Measurements from ENCODE around the gene KCNJ10.
"Not testable (repeated sequence)": the region's sequence is repeated elsewhere in the genome, so short reads cannot be mapped to it uniquely, and the experiment has no call there.

The KCNJ10 gene

DNA sequence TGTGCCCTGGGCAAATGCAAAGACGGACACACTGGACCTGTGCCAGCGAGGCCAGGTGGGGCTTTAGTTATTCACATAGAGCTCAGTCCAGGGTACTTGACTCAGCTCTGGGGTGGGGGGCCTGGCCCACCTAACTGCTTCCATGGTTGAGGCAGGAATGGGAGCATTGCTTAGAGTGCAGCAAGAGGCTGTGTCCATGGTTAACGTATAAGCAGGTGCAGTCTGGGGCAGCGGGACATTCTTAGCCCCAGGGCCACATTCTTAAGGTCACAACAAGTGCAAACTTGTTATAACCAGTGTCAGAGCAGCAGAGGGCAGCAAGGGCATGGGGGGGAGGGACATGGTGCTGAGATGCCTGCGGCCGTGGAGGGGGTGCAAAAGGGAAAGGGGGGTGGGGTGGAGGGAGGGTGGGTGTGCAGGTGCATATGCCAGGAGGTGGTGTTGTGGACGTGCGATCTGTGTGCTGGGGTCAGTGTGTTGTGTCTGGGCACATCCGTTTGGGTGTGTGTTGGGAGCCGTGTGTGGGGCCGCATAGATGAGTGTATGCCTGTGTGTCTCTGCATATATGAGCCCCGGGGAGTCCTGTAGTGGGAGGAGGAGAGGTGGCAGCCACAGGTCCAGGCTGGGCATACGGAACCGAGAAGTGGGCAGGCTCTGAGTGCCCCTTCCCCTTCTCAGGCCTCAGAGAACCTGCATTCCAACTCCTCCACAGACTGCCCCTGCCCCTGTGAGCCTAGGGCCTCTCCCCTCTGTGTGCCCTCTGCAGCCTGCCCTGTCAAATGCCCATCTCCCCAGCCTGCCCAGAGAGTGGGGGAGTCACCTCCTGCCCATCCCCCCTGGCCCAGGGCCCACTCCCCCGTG is 8.4 kb downstream of the KCNJ10 start:
- DNase-seq (ENCODE audit: low read depth), result no peak

GRCh38 chr1:160058087-160058486 is 11.9 kb downstream of the KCNJ10 start:
- no peak for DNase-seq (ENCODE audit: low read depth)

- DNase-seq (ENCODE audit: low read depth), result no peak
Measured at GRCh38 chr1:160056648-160057169, 13.3 kb downstream of the KCNJ10 start.

DNA sequence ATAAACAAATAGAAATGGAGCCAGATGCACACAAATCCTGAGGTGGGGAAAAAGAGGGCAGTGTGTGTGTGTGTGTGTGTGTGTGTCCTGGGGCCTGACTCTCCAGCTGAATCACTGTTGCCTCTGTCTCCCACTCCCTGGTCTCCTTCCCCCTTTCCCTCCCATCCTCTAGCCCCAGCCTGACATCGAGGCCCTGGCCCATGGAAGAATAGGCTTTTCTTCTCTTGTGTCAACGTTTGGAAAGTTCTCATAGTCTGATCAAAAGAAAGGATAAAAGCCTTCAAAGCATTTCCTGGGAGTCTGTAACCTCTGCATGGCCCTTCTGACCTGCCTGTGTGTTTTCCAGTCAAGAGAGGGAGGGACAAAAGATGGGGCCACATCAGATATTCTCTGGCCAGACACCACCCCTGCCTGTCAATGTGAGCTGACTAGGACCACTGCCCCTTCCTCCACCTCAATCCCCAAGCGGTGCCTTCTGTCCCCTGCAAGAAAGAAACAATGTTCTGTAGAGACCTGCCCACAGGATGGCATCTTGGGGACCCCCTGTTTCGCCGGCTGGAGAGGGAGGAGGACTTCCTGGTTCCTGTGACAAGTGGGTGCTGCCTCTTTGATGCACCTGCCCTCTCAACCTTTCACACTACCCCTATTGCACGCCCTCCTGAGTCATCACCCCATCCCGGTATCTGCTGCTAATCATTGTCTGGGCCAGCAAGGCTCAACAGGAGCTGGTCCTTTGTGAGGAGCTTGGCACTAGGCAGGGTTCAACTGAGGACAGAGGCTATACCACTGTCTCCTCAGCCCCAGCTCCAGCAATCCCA is 16.2 kb downstream of the KCNJ10 start:
- no peak for DNase-seq (ENCODE audit: low read depth)

DNA sequence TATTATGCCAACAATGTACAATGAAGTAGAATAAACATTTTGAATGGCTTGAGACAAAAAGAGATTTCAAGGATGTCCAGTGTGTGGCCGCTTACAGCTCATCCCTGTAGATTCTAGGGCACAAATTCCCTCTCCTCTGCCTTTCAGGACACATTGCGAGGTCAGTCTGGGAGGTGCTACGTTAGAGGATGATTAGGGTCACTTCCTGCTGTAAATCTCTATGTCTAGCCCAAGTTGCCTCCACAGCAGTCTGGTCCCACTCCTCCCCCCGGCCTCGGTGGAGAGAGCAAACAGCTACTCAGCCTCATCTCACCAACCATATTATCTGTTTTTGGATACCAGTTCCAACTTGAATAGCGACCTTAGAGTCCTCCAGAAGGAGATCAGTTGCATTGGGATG is 17.0 kb downstream of the KCNJ10 start:
- DNase-seq (ENCODE audit: low read depth), result no peak

DNA sequence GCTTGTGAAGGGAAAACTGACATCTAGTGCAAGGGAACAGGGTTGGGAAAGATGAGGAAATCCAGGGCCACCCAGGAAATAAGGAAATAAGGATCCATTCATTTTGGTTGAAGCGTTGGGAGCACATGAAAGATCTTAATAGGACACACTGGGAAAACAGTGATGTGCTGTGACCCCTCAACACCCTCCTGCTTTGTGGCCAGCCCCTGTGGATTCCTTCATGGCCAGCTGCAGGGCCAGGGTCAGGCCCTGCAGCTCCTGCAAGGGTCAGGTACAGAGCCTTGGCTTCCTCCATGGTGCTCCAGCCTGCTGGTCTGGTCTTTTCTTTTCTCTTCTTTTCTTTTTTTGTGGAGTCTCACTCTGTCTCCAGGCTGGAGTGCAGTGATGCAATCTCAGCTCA is 19.3 kb downstream of the KCNJ10 start:
- DNase-seq (ENCODE audit: low read depth), result no peak

DNA sequence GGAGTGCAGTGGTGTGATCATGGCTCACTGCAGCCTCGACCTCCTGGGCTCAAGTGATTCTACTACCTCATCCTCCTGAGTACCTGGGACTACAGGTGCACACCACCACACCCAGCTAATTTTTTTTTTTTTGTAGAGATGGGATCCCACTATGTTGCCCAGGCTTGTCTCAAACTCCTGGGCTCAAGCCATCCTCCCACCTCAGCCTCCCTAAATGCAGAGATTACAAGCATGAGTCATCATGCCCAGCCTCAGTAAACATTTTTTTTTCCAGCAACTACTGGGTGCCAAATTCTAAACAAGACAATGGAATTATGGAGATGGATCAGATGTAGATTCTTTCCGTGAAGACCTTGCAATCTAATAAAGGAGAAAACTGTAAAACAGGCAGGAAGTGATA is 19.8 kb downstream of the KCNJ10 start:
- DNase-seq (ENCODE audit: low read depth), result not testable (repeated sequence)

- no peak for DNase-seq (ENCODE audit: low read depth)
Measured at GRCh38 chr1:160049101-160049500, 20.9 kb downstream of the KCNJ10 start.

- no peak for DNase-seq (ENCODE audit: low read depth)
Measured at GRCh38 chr1:160048335-160048734, 21.6 kb downstream of the KCNJ10 start.

DNA sequence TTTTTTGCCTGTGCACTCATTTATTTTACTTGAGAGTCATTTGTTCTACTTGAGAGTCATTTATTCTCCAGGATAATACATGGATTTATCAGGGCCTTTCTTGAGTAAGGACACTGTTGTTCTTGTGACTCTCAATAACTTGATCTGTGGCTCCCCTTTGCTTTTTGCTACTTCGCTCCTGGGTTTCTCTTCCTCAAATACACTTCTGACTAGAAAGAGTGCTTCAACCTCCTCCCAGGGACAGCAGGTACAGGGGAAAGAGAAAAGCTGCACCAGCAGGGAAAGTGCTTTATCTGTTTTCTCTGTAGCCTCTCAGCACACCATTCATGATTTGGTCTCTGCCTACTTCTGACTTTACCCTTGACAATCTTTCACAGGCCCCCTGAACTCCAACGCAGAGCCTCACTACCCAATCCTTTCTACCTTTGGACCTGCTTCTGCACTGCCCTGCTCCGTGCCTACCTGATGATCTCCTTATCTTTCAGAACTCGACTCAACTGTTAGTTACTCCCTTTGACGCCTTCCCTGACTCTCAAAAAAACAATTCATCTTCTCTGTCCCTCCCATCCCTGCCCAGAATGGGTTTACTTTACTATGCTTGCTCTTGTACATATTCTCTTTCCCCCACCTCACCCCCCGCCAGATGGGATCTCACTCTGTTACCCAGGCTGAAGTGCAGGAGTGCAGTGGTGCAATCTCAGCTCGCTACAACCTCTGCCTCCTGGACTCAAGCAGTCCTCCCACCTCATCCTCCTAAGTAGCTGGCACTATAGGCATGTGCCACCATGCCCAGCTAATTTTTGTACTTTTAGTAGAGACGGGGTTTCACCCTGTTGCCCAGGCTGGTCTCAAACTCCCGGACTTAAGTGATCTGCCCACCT is 22.6 kb downstream of the KCNJ10 start:
- DNase-seq (ENCODE audit: low read depth), result no peak

DNA sequence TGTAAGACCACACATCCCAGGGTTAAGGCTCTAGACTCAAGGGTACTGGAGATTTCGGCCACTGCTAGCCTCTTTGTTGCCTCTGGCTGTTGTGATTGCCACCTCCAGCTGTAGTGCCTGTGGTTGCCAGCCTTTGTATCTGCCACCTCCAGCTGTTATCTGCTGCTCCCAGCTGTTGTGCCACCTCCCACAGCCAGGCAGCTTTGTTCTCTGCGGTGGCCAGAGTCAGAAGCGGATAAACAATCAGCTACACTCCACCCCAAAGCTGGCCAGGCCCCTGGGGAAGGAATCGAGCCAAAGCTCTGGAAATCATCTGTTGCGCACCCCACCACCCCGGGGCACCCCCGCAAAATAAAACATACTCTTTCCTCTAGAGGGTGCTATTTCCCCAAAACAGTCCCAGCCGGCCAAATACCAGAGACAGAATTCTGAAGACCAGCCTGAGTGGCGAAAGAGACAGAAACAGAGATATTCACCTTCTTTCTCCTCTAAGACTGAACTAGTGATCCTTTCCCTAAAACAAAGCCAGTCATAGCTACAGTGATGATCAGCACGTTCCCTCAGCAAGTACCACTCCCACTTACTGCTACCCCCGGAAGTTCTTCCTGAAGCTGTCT is 23.4 kb downstream of the KCNJ10 start:
- DNase-seq (ENCODE audit: low read depth), result peak; percentile 5

- no peak for DNase-seq (ENCODE audit: low read depth)
Measured at GRCh38 chr1:160045653-160046052, 24.3 kb downstream of the KCNJ10 start.

- no peak for DNase-seq (ENCODE audit: low read depth)
Measured at GRCh38 chr1:160043543-160043942, 26.4 kb downstream of the KCNJ10 start.

DNA sequence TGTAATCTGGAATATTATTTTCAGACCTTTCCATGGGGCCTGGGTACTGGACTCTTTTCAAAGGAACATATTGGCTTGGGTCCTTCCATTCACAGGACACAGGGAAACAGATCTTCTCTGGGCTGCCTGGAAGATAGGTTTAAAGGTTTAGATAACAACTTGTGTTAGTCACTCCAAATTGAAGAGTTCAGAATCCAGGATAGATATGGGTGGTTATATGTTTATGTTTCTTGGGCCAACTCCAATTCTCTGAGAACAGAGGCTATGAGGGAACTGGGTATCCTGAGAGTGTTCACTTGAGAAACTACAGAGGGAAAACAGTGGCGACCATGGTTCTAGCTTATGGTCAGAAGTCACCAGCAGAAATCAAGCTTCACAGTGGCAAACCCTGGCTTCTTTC is 29.5 kb downstream of the KCNJ10 start:
- no peak for DNase-seq (ENCODE audit: low read depth)

- DNase-seq (ENCODE audit: low read depth), result no peak
Measured at GRCh38 chr1:160032165-160032820, 37.7 kb downstream of the KCNJ10 start.

DNA sequence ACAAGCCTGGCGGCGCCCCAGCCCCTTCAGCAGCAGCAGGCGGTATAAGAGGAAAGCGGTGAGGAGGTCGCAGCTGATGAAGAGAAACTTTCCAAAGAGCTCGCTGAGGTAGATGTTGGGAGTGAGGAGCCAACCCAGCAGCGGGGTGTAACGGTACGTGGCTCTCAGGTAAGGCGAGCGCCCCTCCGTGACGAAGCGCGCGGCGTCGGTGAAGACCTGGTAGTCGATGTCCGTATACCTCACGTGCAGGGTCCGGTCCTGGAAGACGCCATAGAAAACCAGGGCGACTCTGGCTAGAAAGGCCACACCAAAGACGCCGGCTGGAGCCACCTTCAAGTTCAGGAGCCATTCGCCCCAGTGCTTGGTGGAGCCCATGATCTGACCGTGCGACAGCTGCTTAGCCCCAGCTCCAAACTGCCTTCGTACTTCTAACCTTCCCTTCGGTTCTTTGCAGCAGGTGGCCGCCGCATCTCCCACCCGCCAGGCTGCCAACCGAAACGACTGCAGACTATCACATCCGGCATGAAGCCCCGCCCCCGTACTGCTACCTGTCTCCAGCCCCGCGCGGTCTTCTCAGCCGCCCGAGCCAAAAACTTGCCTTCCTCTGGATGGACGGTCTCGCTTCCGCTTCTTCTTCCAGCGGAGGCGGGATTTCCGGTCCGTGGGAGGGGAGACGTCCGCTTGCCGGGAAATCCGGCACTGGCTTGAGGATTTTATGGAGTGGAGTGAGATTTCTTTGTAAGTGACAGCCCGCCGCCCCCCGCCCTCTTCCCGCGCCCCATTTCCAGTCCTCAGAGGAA is 38.4 kb downstream of the KCNJ10 start, which contains the start of gene PIGM:
Gene PIGM (minus strand): TSS at position 626 of the 800 bp plus-strand sequence. CDS start 251 bp downstream, at position 375.
- DNase-seq (ENCODE audit: low read depth), result peak; percentile 89

GRCh38 chr1:160030657-160031364 is 39.1 kb downstream of the KCNJ10 start:
- DNase-seq (ENCODE audit: low read depth), result no peak

GRCh38 chr1:160028426-160028825 is 41.5 kb downstream of the KCNJ10 start:
- DNase-seq (ENCODE audit: low read depth), result no peak

- DNase-seq (ENCODE audit: low read depth), result no peak
Measured at GRCh38 chr1:160025314-160025713, 44.6 kb downstream of the KCNJ10 start.
